CD1c-positive myeloid dendritic cell (primary cell): ENCODE results near the gene RNU1-3.
"Not testable (repeated sequence)": the region's sequence is repeated elsewhere in the genome, so short reads cannot be mapped to it uniquely, and the experiment has no call there.

ENCODE experiments used
- DNase-seq: peaks from one replicate; pipeline ENCODE4 v3.0.0-alpha.2; 2016; ENCODE audit errors: extremely low spot score

The RNU1-3 gene

GRCh38 chr1:16656574-16656973 is 10.2 kb downstream of the RNU1-3 start:
- not testable (repeated sequence) for DNase-seq

GRCh38 chr1:16651560-16651959 is 15.2 kb downstream of the RNU1-3 start:
- DNase-seq = not testable (repeated sequence)

- DNase-seq = not testable (repeated sequence)
These were observed 16.8 kb downstream of the RNU1-3 start for GRCh38 chr1:16649960-16650359.

GRCh38 chr1:16649390-16649789 is 17.4 kb downstream of the RNU1-3 start:
- not testable (repeated sequence) for DNase-seq

GRCh38 chr1:16648756-16649155 is 18.0 kb downstream of the RNU1-3 start:
- DNase-seq = not testable (repeated sequence)

- DNase-seq = not testable (repeated sequence)
These were observed 18.5 kb downstream of the RNU1-3 start for GRCh38 chr1:16648250-16648649.

GRCh38 chr1:16647179-16648176 is 19.3 kb downstream of the RNU1-3 start:
- not testable (repeated sequence) for DNase-seq

- not testable (repeated sequence) for DNase-seq
These were observed 20.0 kb downstream of the RNU1-3 start for GRCh38 chr1:16646716-16647115.

GRCh38 chr1:16646061-16646664 is 20.6 kb downstream of the RNU1-3 start:
- not testable (repeated sequence) for DNase-seq

- not testable (repeated sequence) for DNase-seq
These were observed 21.3 kb downstream of the RNU1-3 start for GRCh38 chr1:16645271-16646060.

GRCh38 chr1:16644482-16645270 is 22.1 kb downstream of the RNU1-3 start:
- DNase-seq = peak; percentile 99

- DNase-seq = no peak
These were observed 22.6 kb downstream of the RNU1-3 start for GRCh38 chr1:16644193-16644481.

- not testable (repeated sequence) for DNase-seq
These were observed 23.1 kb downstream of the RNU1-3 start for GRCh38 chr1:16643476-16644192.

GRCh38 chr1:16643001-16643411 is 23.7 kb downstream of the RNU1-3 start:
- DNase-seq = not testable (repeated sequence)

GRCh38 chr1:16642025-16642966 is 24.5 kb downstream of the RNU1-3 start:
- DNase-seq = not testable (repeated sequence)

- not testable (repeated sequence) for DNase-seq
These were observed 25.4 kb downstream of the RNU1-3 start for GRCh38 chr1:16641159-16641975.

- DNase-seq = not testable (repeated sequence)
These were observed 27.4 kb downstream of the RNU1-3 start for GRCh38 chr1:16639091-16640031.
